ENCODE data around the gene LYPD3. TPM values are rescaled to one million over a fixed set of nuclear protein-coding genes. Genes with fewer than 3 reads are reported as not detected.

The LYPD3 gene
- total RNA-seq, 2 experiments from 2014 or later, result 2.1 to 3.1 TPM

DNA sequence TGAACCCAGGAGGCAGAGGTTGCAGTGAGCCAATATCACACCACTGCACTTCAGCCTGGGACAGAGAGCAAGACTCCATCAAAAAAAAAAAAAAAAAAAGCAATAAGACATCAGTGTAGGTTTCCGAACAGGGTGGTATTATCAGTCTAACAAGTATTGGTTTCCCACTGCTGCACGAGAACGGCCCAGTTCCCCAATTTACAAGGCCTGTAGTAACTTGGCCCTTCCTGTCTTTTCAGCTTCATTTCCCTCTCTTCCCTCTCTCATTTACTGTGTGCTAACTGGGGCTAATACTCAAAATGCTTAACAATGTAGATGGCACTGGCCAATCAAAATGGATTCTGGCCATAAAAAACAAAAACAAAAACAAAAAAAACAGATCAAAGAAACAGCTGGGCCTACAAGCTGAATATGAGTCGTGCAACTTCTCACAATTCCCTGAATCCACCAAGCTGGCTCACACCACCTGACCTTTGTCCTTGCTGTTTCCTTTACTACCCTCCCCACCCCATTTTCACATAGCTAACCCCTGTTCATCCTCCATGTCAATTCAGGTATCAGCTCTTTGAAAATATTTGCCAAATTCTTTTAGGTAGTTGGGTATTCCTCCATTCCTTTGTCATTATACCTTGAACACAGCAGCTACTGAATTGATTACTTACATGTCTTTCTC lies 48.3 kb downstream of the LYPD3 start:
- no peak for ATAC-seq
- Mint-ChIP-seq H3K27me3 (no peaks in the 10 kb centered on the region), H3K4me1 (no peaks in the 10 kb centered on the region), H3K9me3 (ENCODE audit: low read depth) (no peaks in the 10 kb centered on the region), H3K27ac (no peak overlapping the region), H3K36me3 (ENCODE audit: low read depth) (no peaks in the 10 kb centered on the region), H3K4me3 (no peak overlapping the region)
- CTCF ChIA-PET, result interaction anchor here (0.6 to 1.4 kb wide), 4 partner anchors 10 to 112 kb away, joined by 3 to 4 read pairs (median 4); no protein-coding TSS in a partner anchor
- POLR2A ChIA-PET, result interaction anchor here (0.5 kb wide), 1 partner anchor 947 kb away, joined by 10 read pairs; no protein-coding TSS in a partner anchor
- intact Hi-C loops (cut with DNase I, micrococcal nuclease), result no loop called here
- DNase-seq, result no peak

DNA sequence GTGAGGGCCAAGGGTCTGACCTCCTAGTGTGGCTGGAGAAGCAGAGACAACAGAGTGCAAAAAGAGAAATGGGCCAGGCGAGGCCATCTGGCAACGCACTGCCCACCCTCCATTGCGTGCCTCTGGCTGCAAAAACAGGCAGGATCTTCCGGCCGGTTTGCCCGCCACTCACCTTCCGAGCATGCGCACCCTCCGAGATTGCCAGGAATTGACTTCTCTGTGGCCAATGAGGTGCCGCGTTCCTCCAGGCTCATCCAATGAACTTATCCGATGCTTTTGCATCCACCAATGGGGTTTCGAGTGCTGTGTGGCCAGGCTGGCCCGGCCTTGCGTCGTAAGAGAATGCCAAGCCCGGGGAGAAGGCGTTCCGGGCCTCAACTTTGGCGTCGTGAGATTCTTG lies 50.9 kb downstream of the LYPD3 start, which contains the start of gene TEX101:
TEX101 (plus strand) TSS at position 337 of the 400 bp plus-strand sequence. CDS start 1,030 bp downstream, outside the sequence.
- no peaks in the 10 kb centered on the region for H3K36me3 Mint-ChIP-seq (ENCODE audit: low read depth)
- H3K9me3 Mint-ChIP-seq (ENCODE audit: low read depth), result no peaks in the 10 kb centered on the region
- no peaks in the 10 kb centered on the region for H3K4me1 Mint-ChIP-seq
- H3K4me3 Mint-ChIP-seq, result no peak within 1 kb of the TSS
- H3K27me3 Mint-ChIP-seq, result no peaks in the 10 kb centered on the region
- DNase-seq (no peak), ATAC-seq (no peak)
- H3K27ac Mint-ChIP-seq, result no peak within 1 kb of the TSS
- ChIA-PET CTCF (no interaction called here), POLR2A (no interaction called here)
- intact Hi-C loops (cut with DNase I, micrococcal nuclease), result no loop called here

- no peaks in the 10 kb centered on the region for H3K9me3 Mint-ChIP-seq (ENCODE audit: low read depth)
- ATAC-seq, result no peak
- H3K4me1 Mint-ChIP-seq, result no peaks in the 10 kb centered on the region
- ChIA-PET CTCF (interaction anchor here (0.9 kb wide), 1 partner anchor 13 kb away, joined by 3 read pairs; no protein-coding TSS in a partner anchor), POLR2A (no interaction called here)
- no peak overlapping the region for H3K27ac Mint-ChIP-seq
- H3K36me3 Mint-ChIP-seq (ENCODE audit: low read depth), result no peaks in the 10 kb centered on the region
- H3K27me3 Mint-ChIP-seq, result no peaks in the 10 kb centered on the region
- H3K4me3 Mint-ChIP-seq, result no peak overlapping the region
- no peak for DNase-seq
- intact Hi-C loops (cut with DNase I, micrococcal nuclease), result no loop called here
Measured at GRCh38 chr19:43412441-43412840, 53.0 kb downstream of the LYPD3 start.

Other genes starting within 250 kb of the LYPD3 start
- gene PSG9, start 196.1 kb downstream of the LYPD3 start, total RNA-seq, result not detected
- not detected for gene CD177, start 111.9 kb downstream of the LYPD3 start, total RNA-seq
- gene TEX101, start 50.7 kb downstream of the LYPD3 start, total RNA-seq, result not detected
- gene PHLDB3, start 39.1 kb upstream of the LYPD3 start, total RNA-seq, result 10 to 100 TPM; 14.7 to 17.8 TPM
- gene ETHE1, start 61.6 kb upstream of the LYPD3 start, total RNA-seq, result 10 to 100 TPM; 68.7 to 78.8 TPM
- 1 to 10 TPM; 3.4 to 4.3 TPM for gene ZNF575, start 67.6 kb upstream of the LYPD3 start, total RNA-seq
- gene XRCC1, start 109.9 kb upstream of the LYPD3 start, total RNA-seq, result 10 to 100 TPM; 31.6 to 40.0 TPM
- gene PINLYP, start 110.2 kb upstream of the LYPD3 start, total RNA-seq, result 1 to 10 TPM; 3.5 to 3.6 TPM
- gene IRGQ, start 130.5 kb upstream of the LYPD3 start, total RNA-seq, result 10 to 100 TPM; 11.1 to 16.4 TPM
- gene ZNF576, start 131.0 kb upstream of the LYPD3 start, total RNA-seq, result 10 to 100 TPM; 11.6 to 14.3 TPM
- gene SRRM5, start 146.5 kb upstream of the LYPD3 start, total RNA-seq, result under 1 TPM; 0.37 to 0.74 TPM
- 10 to 100 TPM in 1 of 2 experiments, 1 to 10 TPM in 1; 9.0 to 10.1 TPM for gene ZNF428, start 154.0 kb upstream of the LYPD3 start, total RNA-seq
- under 1 TPM; 0.53 to 0.61 TPM for gene CADM4, start 174.2 kb upstream of the LYPD3 start, total RNA-seq
- 10 to 100 TPM; 15.6 to 17.7 TPM for gene PLAUR, start 204.6 kb upstream of the LYPD3 start, total RNA-seq